GM12878 (cell line): ENCODE results near the gene PERM1. TPM values are rescaled to one million over a fixed set of nuclear protein-coding genes. Genes with fewer than 3 reads are reported as not detected.

Source experiments
- polyA plus RNA-seq, 11 experiments: library from polyadenylated mRNA; depleted of rRNA in 4 of 11; unstranded in 6 of 11; stranded (reverse) in 5 of 11; fragments of >200 nt; fragmentation: Nextera tagmentation in 4 of 11; fragmentation: Illumina TruSeq in 1 of 11; extraction: Ambion mirVana in 4 of 11; extraction: Trizol in 1 of 11; gene quantifications; 1 replicate in 1 of 11; 2 replicates in 10 of 11; pipeline versions ENCODE4 v1.2.1 to v1.2.3, GENCODE V29; 2011 to 2016; ENCODE audit warnings: inconsistent platforms in 2 of 11, missing spikeins in 2 of 11, low read depth in 1 of 11
- total RNA-seq, 4 experiments: library from RNA; depleted of rRNA in 3 of 4; stranded (reverse); fragments of >200 nt in 3 of 4; fragmentation: Illumina TruSeq in 1 of 4; extraction: Trizol in 1 of 4; gene quantifications; 2 replicates each; pipeline versions ENCODE4 v1.2.1 to v1.2.3, GENCODE V29; 2013 to 2021
- TF ChIP-seq, protein P1 (sequence below): fragments of 450-650 bp; IDR thresholded peaks from 2 replicates; pipeline ENCODE4 v1.6.1; 2016; ENCODE audit warnings: mild to moderate bottlenecking, moderate library complexity, borderline replicate concordance
- TF ChIP-seq, protein P2 (sequence below): fragments of 450-650 bp; IDR thresholded peaks from 2 replicates; pipeline ENCODE4 v1.6.1; 2017; ENCODE audit warnings: mild to moderate bottlenecking, moderate library complexity

PERM1 gene
- total and polyA plus RNA-seq, 10 of the 15 experiments (the other 5 are each of a cell fraction or from before 2014, with no cell fraction given) = not detected

DNA sequence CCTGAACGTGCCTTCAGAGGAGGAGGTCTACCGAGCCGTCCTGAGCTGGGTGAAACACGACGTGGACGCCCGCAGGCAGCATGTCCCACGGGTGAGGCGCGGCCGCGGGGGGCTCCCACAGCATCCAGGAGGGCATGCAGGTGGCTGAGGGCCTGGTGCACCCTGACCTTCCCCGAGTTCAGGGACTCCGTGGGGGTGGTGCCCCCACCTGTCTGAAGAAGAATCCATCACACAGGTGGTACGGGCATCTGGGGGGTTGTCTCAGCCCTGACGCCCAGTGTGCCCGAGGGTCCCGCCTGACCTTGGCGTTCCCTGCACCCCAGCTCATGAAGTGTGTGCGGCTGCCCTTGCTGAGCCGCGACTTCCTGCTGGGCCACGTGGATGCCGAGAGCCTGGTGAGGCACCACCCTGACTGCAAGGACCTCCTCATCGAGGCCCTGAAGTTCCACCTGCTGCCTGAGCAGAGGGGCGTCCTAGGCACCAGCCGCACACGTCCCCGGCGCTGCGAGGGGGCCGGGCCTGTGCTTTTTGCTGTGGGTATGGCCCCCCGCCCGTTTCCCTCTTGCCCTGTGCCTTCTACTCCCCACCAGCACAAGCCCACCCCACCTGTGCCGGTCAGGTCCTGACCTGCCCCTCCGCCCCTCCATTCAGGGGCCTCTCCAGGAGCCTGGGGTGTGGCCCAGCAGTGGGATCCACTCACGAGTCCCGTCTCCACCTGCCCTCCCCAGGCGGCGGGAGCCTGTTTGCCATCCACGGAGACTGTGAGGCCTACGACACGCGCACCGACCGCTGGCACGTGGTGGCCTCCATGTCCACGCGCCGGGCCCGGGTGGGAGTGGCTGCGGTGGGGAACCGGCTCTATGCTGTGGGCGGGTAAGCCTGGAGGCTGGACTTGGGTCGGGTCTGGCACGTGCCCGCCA is 19.3 kb downstream of the PERM1 start (continued):
- TF ChIP-seq, protein P1, sequence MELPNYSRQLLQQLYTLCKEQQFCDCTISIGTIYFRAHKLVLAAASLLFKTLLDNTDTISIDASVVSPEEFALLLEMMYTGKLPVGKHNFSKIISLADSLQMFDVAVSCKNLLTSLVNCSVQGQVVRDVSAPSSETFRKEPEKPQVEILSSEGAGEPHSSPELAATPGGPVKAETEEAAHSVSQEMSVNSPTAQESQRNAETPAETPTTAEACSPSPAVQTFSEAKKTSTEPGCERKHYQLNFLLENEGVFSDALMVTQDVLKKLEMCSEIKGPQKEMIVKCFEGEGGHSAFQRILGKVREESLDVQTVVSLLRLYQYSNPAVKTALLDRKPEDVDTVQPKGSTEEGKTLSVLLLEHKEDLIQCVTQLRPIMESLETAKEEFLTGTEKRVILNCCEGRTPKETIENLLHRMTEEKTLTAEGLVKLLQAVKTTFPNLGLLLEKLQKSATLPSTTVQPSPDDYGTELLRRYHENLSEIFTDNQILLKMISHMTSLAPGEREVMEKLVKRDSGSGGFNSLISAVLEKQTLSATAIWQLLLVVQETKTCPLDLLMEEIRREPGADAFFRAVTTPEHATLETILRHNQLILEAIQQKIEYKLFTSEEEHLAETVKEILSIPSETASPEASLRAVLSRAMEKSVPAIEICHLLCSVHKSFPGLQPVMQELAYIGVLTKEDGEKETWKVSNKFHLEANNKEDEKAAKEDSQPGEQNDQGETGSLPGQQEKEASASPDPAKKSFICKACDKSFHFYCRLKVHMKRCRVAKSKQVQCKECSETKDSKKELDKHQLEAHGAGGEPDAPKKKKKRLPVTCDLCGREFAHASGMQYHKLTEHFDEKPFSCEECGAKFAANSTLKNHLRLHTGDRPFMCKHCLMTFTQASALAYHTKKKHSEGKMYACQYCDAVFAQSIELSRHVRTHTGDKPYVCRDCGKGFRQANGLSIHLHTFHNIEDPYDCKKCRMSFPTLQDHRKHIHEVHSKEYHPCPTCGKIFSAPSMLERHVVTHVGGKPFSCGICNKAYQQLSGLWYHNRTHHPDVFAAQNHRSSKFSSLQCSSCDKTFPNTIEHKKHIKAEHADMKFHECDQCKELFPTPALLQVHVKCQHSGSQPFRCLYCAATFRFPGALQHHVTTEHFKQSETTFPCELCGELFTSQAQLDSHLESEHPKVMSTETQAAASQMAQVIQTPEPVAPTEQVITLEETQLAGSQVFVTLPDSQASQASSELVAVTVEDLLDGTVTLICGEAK = no peak
- TF ChIP-seq, protein P2, sequence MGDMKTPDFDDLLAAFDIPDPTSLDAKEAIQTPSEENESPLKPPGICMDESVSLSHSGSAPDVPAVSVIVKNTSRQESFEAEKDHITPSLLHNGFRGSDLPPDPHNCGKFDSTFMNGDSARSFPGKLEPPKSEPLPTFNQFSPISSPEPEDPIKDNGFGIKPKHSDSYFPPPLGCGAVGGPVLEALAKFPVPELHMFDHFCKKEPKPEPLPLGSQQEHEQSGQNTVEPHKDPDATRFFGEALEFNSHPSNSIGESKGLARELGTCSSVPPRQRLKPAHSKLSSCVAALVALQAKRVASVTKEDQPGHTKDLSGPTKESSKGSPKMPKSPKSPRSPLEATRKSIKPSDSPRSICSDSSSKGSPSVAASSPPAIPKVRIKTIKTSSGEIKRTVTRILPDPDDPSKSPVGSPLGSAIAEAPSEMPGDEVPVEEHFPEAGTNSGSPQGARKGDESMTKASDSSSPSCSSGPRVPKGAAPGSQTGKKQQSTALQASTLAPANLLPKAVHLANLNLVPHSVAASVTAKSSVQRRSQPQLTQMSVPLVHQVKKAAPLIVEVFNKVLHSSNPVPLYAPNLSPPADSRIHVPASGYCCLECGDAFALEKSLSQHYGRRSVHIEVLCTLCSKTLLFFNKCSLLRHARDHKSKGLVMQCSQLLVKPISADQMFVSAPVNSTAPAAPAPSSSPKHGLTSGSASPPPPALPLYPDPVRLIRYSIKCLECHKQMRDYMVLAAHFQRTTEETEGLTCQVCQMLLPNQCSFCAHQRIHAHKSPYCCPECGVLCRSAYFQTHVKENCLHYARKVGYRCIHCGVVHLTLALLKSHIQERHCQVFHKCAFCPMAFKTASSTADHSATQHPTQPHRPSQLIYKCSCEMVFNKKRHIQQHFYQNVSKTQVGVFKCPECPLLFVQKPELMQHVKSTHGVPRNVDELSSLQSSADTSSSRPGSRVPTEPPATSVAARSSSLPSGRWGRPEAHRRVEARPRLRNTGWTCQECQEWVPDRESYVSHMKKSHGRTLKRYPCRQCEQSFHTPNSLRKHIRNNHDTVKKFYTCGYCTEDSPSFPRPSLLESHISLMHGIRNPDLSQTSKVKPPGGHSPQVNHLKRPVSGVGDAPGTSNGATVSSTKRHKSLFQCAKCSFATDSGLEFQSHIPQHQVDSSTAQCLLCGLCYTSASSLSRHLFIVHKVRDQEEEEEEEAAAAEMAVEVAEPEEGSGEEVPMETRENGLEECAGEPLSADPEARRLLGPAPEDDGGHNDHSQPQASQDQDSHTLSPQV = no peak
